GM23248 (cell line): ENCODE data around the gene KRTAP1-1. TPM values are rescaled to one million over a fixed set of nuclear protein-coding genes. Genes with fewer than 3 reads are reported as not detected.

ENCODE experiments used
- DNase-seq: peaks from one replicate; pipeline ENCODE4 v3.0.0-alpha.2; 2015
- H2AFZ ChIP-seq: fragments of 200-600 bp; sonication (generic); 2 replicates; pipeline ENCODE4 v1.6.1; 2016; ENCODE audit warnings: antibody characterized with exemption
- H3F3A ChIP-seq: fragments of 200-600 bp; sonication (generic); 2 replicates; pipeline ENCODE4 v1.6.1; 2016; ENCODE audit warnings: mild to moderate bottlenecking, antibody characterized with exemption, mixed run types; ENCODE audit not compliant: insufficient read depth
- H3K27ac ChIP-seq: fragments of 200-600 bp; sonication (generic); 2 replicates; pipeline ENCODE4 v1.5.1; 2016; ENCODE audit warnings: mild to moderate bottlenecking
- H3K27me3 ChIP-seq: fragments of 200-600 bp; sonication (generic); replicated peaks from 2 replicates; pipeline ENCODE4 v1.6.1; 2016; ENCODE audit warnings: mild to moderate bottlenecking; ENCODE audit not compliant: insufficient read depth
- H3K36me3 ChIP-seq: fragments of 200-600 bp; sonication (generic); 2 replicates; pipeline ENCODE4 v1.6.1; 2016; ENCODE audit warnings: low read depth, mild to moderate bottlenecking
- H3K4me1 ChIP-seq: fragments of 200-600 bp; sonication (generic); 2 replicates; pipeline ENCODE4 v1.6.1; 2016; ENCODE audit warnings: mild to moderate bottlenecking; ENCODE audit not compliant: insufficient read depth
- H3K4me2 ChIP-seq: fragments of 200-600 bp; sonication (generic); one replicate; pipeline ENCODE4 v1.6.1; 2016; ENCODE audit warnings: mild to moderate bottlenecking; ENCODE audit not compliant: unreplicated experiment
- H3K4me3 ChIP-seq: fragments of 200-600 bp; sonication (generic); 2 replicates; pipeline ENCODE4 v1.5.1; 2016; ENCODE audit warnings: mild to moderate bottlenecking
- H3K79me2 ChIP-seq: fragments of 200-600 bp; sonication (generic); 2 replicates; pipeline ENCODE4 v1.6.1; 2016; ENCODE audit warnings: mild to moderate bottlenecking; ENCODE audit not compliant: insufficient read depth
- H3K9ac ChIP-seq: fragments of 200-600 bp; sonication (generic); 2 replicates; pipeline ENCODE4 v1.6.1; 2016; ENCODE audit warnings: mild to moderate bottlenecking
- H3K9me2 ChIP-seq: fragments of 200-600 bp; sonication (generic); 2 replicates; pipeline ENCODE4 v1.6.1; 2016; ENCODE audit warnings: mixed run types, mild to moderate bottlenecking, moderate library complexity; ENCODE audit not compliant: insufficient read depth
- H3K9me3 ChIP-seq: fragments of 200-600 bp; sonication (generic); one replicate; pipeline ENCODE4 v1.6.1; 2017; ENCODE audit warnings: low read depth
- H4K20me1 ChIP-seq: fragments of 200-600 bp; sonication (generic); 2 replicates; pipeline ENCODE4 v1.6.0; 2016; ENCODE audit not compliant: insufficient read depth
- EZH2 ChIP-seq: fragments of 200-600 bp; sonication (generic); IDR thresholded peaks from 2 replicates; pipeline ENCODE4 v1.6.1; 2018; ENCODE audit warnings: antibody characterized with exemption, mild to moderate bottlenecking; ENCODE audit not compliant: insufficient read depth, poor library complexity, severe bottlenecking
- EZH2phosphoT487 ChIP-seq: fragments of 200-600 bp; sonication (generic); IDR thresholded peaks from 2 replicates; pipeline ENCODE4 v1.6.1; 2018; ENCODE audit warnings: antibody characterized with exemption, moderate library complexity, mild to moderate bottlenecking, low read depth; ENCODE audit not compliant: insufficient read depth
- WGBS, 2 experiments: methylation state at CpG; one replicate each; pipeline ENCODE4 v1.1.6; 2015 to 2017; ENCODE audit warnings: low lambda C conversion rate in 2 of 2, low coverage in 1 of 2; ENCODE audit errors: missing lambda C conversion rate in 2 of 2; 5-methylcytosine and 5-hydroxymethylcytosine counted together
- in situ Hi-C: fragments of 300-500 bp; cut with MboI; formaldehyde crosslinking; loops from 2 replicates; pipeline ENCODE4 v1.15.0; 2020
- polyA plus RNA-seq: library from polyadenylated mRNA; unstranded; fragments of >200 nt; fragmentation: Nextera tagmentation; extraction: Ambion mirVana; gene quantifications from 2 replicates; pipeline ENCODE4 v1.2.1, GENCODE V29; 2016
- total RNA-seq: library from RNA; depleted of rRNA; stranded (reverse); fragments of >200 nt; shearing (Covaris generic); gene quantifications from 2 replicates; pipeline ENCODE4 v1.2.3, GENCODE V29; 2014

Gene KRTAP1-1
- total and polyA plus RNA-seq, 2 experiments from 2014 or later = 2.6 to 4.2 TPM

DNA sequence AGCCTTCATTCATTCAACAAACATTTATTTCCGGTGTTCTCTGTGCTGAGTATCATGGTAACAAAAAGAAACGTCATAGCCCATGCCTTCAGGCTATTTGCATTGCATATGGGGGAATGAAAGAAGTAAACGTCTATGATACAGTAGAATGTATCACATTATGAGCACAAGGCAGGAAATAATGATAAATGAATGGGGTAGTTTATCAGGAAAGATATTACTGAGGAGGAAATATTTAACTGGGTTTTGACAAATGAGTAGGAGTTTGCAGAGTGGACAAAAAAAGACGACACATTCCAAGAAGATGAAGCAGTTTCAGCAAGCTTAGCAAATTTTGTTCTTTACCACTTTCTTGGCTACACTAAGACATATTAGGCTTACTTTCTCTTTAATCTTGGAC, 41.4 kb upstream of the KRTAP1-1 start:
- no peaks in the 10 kb centered on the region for H3K79me2 ChIP-seq
- H3K27me3 ChIP-seq = no peaks in the 10 kb centered on the region
- H2AFZ ChIP-seq = no peak overlapping the region
- H3K9me3 ChIP-seq = no peaks in the 10 kb centered on the region
- peaks cover 20% of the 10 kb centered on the region for H3F3A ChIP-seq
- peak; percentile 38 for DNase-seq
- in situ Hi-C loops = no loop called here
- H3K4me1 ChIP-seq = peaks cover 20% of the 10 kb centered on the region
- 43 to 51% methylated on average over 4 of the region's 4 CpGs for WGBS, 2 experiments
- no peaks in the 10 kb centered on the region for H3K9me2 ChIP-seq
- 0 out of 2 replicates have a peak overlapping the region, but pooled peaks have one; percentile 2 for H3K4me3 ChIP-seq
- peak overlapping the region; percentile 46 for H3K4me2 ChIP-seq
- peak overlapping the region; percentile 26; the same call in 1 of the 2 replicates for H3K27ac ChIP-seq
- H4K20me1 ChIP-seq = no peaks in the 10 kb centered on the region
- no peaks in the 10 kb centered on the region for H3K36me3 ChIP-seq
- TF ChIP-seq EZH2phosphoT487 = no peak
- TF ChIP-seq EZH2 = no peak
- H3K9ac ChIP-seq = no peak overlapping the region

DNA sequence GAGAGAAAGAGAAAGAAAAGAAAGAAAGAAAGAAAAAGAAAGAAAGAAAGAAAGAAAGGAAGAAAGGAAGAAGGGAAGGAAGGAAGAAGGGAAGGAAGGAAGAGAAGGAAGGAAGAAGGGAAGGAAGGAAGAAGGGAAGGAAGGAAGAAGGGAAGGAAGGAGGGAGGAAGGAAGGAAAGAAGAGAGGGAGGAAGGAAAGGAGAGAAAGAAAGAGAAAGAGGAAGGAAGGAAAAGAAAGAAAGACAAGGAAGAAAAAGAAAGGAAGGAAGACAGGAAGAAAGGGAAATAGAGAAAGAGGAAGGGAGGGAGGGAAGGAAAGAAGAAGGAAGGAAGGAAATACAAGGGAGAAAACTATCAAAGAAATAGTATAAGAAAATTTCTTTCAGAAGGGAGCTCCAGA, 35.5 kb upstream of the KRTAP1-1 start:
- Histone ChIP-seq H4K20me1 (no peaks in the 10 kb centered on the region), H3K36me3 (no peaks in the 10 kb centered on the region), H3K4me1 (no peaks in the 10 kb centered on the region), H3K9me2 (no peaks in the 10 kb centered on the region), H3K4me2 (no peak overlapping the region), H3K9me3 (no peaks in the 10 kb centered on the region), H3K9ac (no peak overlapping the region), H3K27ac (no peak overlapping the region), H3K27me3 (no peaks in the 10 kb centered on the region), H3K79me2 (no peaks in the 10 kb centered on the region), H2AFZ (no peak overlapping the region), H3K4me3 (no peak overlapping the region), H3F3A (no peaks in the 10 kb centered on the region)
- TF ChIP-seq EZH2 = no peak
- TF ChIP-seq EZH2phosphoT487 = no peak
- no peak for DNase-seq
- in situ Hi-C loops = no loop called here

DNA sequence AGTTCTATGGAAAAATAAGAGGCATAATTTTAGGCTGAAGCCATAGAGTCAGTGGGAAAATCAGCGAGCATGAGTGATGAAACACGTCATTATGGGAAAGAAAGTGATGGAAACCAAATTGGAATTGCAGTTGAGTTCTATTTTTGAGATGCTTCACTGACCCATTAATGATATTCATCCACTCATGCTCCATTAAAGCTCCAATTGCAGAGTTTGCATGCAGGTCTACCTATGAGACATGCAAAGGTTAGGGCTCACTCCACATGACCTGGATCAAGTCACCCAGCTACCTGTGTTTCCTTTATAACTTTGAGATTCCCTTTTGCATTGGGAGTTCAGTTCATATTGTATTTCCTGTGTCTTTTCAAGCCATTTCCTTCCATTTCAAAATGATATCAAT, 32.4 kb upstream of the KRTAP1-1 start:
- H4K20me1 ChIP-seq = no peaks in the 10 kb centered on the region
- no peak overlapping the region for H3K4me3 ChIP-seq
- H3K4me2 ChIP-seq = no peak overlapping the region
- in situ Hi-C loops = no loop called here
- no peaks in the 10 kb centered on the region for H3K27me3 ChIP-seq
- no peaks in the 10 kb centered on the region for H3F3A ChIP-seq
- DNase-seq = no peak
- TF ChIP-seq EZH2 (no peak), EZH2phosphoT487 (no peak)
- H3K36me3 ChIP-seq = no peaks in the 10 kb centered on the region
- no peaks in the 10 kb centered on the region for H3K4me1 ChIP-seq
- H3K9ac ChIP-seq = no peak overlapping the region
- H3K9me2 ChIP-seq = no peaks in the 10 kb centered on the region
- no peaks in the 10 kb centered on the region for H3K9me3 ChIP-seq
- 88 to 93% methylated on average over 2 of the region's 2 CpGs for WGBS, 2 experiments
- no peak overlapping the region for H2AFZ ChIP-seq
- H3K27ac ChIP-seq = no peak overlapping the region
- no peaks in the 10 kb centered on the region for H3K79me2 ChIP-seq

DNA sequence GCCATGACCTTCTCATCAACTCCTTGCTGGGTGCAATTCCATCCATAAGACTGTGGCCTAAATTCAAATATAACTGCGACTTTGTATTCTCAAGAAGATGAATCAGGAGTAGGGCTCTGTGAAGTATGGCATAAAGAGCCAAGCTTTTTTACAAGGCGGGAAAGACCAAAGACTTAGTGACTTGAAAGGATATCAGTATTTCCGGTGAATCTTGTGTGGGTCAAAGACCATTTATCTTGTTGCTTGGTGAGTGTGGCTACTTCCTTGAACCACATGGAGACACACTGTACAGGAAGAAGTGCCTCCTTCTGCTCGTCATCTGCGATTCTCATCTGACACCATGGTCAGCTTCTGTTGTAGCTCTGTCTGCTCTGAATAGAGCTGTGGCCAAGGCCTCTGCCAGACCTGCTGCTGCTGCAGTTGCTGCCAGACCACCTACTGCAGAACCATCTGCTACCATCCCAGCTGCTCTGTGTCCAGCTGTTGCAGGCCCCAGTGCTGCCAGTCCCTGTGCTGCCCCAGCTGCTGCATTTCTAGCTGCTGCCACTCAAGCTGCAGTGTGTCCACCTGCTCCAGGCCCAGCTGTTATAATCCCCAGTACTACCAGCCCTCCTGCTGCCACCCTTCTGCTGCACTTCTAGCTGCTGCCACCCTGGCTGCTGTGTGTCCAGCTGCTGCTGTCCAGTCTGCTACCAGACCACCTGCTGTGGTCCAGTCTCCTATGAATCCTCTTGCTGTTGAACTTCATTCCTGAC, 30.5 kb upstream of the KRTAP1-1 start:
- H3K9me2 ChIP-seq = no peaks in the 10 kb centered on the region
- no peaks in the 10 kb centered on the region for H3K9me3 ChIP-seq
- no peak overlapping the region for H3K4me3 ChIP-seq
- H3K27me3 ChIP-seq = no peaks in the 10 kb centered on the region
- in situ Hi-C loops = no loop called here
- no peak overlapping the region for H3K4me2 ChIP-seq
- no peak for DNase-seq
- no peak overlapping the region for H2AFZ ChIP-seq
- H3K4me1 ChIP-seq = peaks cover 10% of the 10 kb centered on the region
- no peaks in the 10 kb centered on the region for H3K79me2 ChIP-seq
- no peaks in the 10 kb centered on the region for H3K36me3 ChIP-seq
- no peak overlapping the region for H3K9ac ChIP-seq
- H3K27ac ChIP-seq = no peak overlapping the region
- H4K20me1 ChIP-seq = no peaks in the 10 kb centered on the region
- TF ChIP-seq EZH2 (no peak), EZH2phosphoT487 (no peak)
- 98 to 99% methylated on average over 5 of the region's 5 CpGs for WGBS, 2 experiments
- H3F3A ChIP-seq = peaks cover 9% of the 10 kb centered on the region

DNA sequence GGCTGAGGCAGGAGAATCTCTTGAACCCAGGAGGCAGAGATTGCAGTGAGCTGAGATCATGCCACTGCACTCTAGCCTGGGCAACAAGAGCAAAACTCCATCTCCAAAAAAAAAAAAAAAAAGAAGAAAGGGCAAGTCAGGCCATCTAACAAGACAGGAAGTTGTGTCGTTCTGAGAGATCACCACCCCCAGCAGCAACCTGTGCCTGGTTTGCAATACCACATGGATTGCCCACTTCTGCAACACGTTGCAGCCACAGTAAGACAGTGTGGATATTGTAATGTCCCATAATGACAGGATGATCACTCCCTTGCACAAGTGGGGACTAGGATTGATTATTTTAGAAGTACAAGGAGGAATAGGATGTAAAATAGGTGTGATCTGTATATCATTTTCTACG, 27.8 kb upstream of the KRTAP1-1 start:
- no peaks in the 10 kb centered on the region for H3K9me2 ChIP-seq
- no peak overlapping the region for H3K27ac ChIP-seq
- no peak overlapping the region for H3K4me2 ChIP-seq
- no peaks in the 10 kb centered on the region for H3K9me3 ChIP-seq
- in situ Hi-C loops = no loop called here
- DNase-seq = no peak
- no peak overlapping the region for H3K4me3 ChIP-seq
- H3K9ac ChIP-seq = no peak overlapping the region
- H3K79me2 ChIP-seq = no peaks in the 10 kb centered on the region
- WGBS, 2 experiments = 95 to 96% methylated on average over 3 of the region's 3 CpGs
- H3K4me1 ChIP-seq = peaks cover 21% of the 10 kb centered on the region
- no peaks in the 10 kb centered on the region for H3K27me3 ChIP-seq
- no peaks in the 10 kb centered on the region for H4K20me1 ChIP-seq
- TF ChIP-seq EZH2 = no peak
- TF ChIP-seq EZH2phosphoT487 = no peak
- H2AFZ ChIP-seq = no peak overlapping the region
- H3F3A ChIP-seq = peaks cover 26% of the 10 kb centered on the region
- H3K36me3 ChIP-seq = no peaks in the 10 kb centered on the region
